Measurements from ENCODE around the gene TRAPPC1.
A peak's percentile ranks its signal among the peaks of the same experiment; 100 is the strongest.

TRAPPC1 gene

DNA sequence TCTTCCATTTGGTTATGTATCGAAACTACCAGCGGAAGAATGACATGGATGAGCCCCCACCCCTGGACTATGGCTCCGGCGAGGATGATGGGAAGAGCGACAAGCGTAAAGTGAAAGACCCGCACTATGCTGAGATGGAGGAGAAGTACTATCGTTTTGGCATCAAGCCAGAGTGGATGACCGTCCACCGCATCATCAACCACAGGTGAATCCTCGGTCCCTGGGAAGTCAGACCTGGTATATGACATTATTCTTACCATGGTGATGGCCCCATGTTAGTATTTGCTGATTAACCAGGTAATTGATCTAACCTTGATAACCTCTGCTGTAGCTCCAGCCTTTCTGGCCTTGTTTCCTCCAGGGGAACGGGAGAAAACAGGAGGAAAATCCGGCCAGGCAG lies 34.7 kb downstream of the TRAPPC1 start:
- DNase-seq = no peak

DNA sequence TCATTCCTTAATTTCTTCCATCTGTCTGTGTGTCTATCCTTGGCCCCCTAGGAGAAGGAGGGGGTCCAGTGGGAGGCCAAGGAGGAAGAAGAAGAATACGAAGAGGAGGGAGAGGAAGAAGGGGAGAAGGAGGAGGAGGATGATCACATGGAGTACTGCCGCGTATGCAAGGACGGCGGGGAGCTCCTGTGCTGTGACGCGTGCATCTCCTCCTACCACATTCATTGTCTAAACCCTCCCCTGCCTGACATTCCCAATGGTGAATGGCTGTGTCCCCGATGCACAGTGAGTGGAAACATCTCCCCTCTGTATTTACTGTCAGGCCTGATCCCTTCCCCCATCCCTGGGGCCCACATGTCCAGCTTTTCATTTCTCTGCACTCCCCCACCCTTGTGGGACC lies 36.9 kb downstream of the TRAPPC1 start:
- DNase-seq = no peak

DNA sequence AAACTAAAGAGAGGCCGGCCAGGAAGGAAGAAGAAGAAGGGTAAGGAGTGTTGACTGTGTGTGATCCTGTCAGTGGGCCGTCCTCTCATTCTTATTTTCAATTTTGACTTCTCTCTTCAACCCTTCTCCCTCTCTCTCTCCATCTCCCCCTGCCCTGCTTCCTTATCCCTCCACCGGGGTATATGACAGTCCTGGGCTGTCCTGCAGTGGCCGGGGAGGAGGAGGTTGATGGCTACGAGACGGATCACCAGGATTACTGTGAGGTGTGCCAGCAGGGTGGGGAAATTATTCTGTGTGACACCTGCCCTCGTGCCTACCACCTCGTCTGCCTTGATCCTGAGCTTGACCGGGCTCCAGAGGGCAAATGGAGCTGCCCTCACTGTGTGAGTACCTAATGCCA lies 37.5 kb downstream of the TRAPPC1 start:
- no peak for DNase-seq

DNA sequence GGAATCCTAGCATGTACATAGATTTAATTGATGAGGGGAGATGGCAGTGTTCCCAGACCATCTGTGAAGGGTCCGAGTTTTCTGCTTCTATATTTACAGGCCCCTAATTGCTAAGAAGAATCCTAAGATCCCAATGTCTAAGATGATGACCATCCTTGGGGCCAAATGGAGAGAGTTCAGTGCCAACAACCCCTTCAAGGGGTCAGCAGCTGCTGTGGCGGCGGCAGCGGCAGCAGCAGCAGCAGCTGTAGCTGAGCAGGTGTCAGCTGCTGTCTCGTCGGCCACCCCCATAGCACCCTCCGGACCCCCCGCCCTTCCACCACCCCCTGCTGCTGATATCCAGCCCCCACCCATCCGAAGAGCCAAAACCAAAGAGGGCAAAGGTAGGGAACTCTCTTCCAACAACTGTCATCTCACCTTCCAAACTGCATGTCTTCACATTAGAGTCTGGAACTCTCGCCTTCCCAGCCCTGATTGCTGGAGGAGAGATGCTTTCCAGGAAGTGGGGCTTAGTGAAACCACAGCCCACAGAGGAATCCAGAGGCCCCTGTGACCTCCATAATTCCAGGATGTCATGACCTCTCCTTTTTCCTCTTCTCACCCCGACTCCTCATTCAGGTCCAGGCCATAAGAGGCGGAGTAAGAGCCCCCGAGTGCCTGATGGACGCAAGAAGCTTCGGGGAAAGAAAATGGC lies 38.4 kb downstream of the TRAPPC1 start:
- DNase-seq = no peak

DNA sequence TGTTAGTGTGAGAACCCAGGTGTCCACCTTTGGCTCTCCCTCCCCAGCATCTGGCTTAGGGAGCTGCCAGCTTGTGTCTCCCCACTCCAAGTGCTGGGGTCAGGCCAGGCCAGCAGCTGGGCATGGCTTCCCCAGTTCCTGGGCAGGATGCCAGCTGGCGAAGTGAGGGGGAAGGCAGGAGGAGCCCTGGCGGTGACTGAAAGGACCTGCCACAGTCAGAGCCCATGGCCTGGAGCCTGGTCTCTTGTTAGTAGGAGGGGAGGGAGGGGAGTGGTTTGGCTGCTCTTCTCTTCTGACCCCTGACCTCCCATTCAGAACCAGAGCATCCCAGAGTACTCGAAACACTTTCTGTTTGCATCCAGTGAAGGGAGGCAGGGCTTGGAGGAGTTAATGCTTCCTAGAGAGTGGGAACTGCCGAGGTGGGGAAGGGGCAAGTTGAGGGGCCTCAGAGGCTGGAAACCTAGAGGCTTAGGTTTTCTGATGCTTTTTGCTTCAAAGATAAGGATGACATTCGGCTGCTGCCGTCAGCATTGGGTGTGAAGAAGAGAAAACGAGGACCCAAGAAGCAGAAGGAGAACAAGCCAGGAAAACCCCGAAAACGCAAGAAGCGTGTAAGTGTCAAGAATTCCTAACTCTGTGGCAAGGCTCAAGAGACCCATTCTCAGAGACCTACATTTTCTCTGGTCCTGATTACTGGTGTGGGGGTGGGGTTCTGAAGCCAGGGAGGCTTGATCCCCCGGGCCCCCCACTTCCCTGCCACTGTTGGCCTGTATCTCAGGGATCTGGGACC lies 42.4 kb downstream of the TRAPPC1 start:
- DNase-seq = peak; percentile 57 to 98 (median 93)

DNA sequence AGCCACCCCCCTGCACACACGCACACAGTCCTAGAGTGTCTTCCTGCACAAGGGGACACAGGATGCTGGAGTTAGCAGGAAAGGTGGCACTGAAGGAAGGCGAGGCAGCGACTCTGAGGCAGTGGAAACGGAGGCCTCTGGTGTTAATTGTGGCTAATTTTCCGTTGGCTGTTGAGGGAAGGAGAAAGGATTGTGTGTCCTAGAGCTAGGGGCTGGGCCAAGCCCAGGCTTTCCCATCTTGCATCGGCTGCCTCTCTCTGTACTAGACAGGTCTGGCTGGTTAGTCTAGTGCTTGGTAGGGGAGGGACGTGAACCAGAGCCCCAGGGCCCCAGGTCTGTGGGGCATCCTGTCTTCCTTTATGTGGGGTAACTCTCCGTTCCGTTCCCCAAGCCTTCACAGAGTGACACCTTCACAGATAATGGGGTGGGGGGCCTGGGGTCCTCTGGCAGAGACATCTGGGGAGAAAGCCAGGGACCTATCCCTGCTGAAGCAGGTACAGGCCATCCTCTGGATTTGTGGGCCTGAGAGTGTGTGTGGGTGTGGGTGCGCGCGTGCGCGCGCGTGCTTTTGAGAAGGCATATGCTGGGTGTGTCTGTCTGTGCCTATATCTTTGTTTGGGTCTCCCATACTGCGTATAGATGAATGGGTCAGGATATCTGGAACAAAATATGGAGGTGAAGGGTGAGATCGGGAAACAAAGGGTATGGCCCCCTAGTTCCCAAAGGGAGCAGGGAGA lies 43.4 kb downstream of the TRAPPC1 start, which contains the start of gene CHD3:
TSS of gene CHD3 (plus strand) at position 606 of the 737 bp plus-strand sequence. CDS start 212 bp downstream, outside the sequence.
- no peak for DNase-seq

DNA sequence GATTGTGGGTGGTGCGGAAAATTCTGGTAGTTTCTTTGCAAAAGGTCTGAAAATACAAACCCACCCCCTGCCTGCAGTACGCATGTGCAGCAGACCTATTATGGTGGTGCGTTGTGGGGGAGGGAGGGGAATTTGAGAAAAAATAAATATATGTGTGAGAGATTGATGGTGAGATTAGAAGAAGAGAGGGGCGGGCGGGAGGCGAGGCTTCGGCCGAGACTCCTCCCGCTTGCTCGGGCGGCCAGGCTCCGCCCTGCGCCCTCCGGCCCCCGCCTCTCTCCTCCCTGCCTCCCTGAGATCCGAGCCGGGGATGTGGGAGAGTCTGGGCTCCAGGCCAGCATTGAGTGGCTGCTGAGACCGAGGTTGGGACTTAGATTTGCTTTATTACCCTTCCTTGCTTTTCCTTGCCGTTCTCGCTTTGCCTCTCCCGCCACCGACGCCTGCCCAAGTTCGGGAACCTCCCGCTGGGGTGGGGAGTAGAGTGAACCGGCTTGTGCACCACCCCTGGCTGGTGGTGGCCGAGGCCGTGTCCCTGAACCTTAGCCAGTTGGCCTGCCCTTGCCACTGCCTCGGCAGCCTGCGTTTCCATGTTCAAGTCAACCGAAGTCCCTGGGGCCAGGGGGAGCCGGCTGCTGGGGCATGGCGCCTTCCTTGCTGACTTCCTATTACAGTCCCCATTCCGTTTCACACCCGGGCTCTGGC lies 44.1 kb downstream of the TRAPPC1 start:
- DNase-seq = peak in 13 of 14 donors; percentile 45 to 88 (median 77)

DNA sequence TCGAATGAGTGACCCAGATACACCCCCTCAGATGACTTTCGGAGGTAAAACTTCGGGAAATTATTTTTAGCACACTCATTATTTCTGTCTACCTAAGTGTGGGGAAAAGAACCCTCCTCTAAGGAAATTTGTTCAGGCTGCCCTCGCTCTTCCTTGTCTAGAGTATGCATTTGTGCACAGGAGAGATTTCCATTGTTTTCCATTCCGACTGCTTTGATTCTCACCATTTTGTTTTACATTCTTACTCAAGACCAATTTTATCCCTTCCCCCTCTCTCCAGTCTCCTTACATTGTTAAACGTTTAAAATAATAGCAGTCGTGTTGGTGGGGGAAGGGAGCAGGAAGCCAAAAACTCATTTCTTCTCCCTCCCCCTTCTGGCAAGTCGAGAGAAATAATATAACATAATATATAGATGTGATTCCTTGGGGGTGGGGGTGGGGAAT lies 44.7 kb downstream of the TRAPPC1 start:
- no peak for DNase-seq

DNA sequence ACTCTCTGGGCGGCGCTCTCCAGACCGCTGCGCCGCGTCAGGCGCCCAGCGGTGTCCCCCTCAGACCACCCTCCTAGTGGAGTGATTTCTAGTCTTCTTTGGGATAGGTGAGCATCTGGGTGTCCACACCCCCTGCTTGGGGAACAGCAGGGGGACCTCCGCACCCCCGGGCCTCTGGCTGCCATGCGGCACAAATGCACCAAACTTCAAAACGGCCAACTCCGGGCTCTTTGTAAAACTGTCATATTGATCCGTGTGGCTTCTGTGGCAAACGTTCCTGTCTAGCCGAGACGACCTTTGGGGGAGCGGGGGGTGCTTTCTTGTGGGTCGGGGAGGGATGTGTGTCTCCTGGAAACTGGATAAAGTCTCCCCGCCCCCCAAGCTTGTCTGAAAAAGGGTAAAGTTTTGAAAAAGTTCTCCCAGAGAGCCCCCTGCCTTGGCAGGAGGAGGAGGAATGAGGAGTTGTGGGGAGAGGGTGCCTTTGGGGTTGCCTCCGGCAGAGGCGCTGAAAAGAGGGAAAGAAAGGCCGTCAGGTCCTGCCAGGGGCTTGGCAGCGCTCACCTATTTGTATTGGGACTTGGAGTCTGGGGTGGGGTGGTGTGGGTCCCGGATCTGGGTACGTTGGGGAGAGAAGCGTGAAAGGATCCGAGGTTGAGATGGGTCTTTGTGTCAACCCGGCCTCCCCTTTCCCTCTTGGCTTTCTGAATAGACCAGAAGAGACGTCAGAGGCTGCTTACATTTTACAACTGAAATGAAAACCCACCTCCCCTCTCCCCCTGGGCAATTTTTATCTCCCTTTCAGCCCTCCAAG lies 45.3 kb downstream of the TRAPPC1 start:
- peak in 4 of 14 donors; percentile 13 to 40 (median 24) for DNase-seq

DNA sequence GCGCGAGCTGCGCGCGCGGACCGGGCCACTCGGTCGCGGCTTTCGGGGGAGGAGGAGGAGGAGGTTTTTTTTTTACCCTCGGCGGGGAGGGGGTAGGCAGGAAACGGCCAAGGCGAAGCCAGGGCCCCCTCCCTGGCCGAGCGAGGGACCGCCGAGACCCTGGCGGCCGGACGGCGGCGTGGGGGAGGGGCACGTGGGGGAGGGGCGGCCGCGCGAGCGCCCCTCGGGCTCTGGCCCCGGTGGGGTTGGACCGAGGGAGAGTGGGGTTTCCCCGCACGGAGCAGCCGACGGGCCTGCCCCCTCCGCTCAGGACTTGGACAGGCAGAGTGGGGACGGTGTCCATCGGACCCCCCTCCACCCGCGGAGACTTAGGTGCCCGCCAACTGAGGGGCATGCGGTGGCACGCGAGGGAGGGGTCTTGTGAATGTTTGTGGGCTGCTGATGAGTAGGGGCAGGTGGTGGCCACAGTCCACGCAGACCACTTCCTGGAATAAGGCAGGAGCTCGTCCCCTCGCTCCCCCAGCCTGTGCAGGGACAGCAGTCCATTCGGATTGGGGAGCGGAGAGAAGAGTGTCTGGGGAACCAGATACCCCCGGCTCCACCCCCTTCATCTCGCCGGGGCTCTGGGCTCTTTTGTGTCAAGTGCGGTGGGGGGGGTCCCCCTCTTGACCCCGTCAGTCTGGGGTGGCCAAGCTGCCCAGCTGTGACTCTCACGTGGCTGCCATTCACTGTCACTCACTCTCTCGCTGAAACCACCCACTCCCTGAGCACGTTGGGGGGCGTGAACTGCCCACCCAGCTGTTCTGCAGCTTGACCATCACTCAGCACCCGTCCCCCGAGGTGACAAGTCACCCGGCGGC lies 46.1 kb downstream of the TRAPPC1 start:
- peak in 4 of 14 donors; percentile 24 to 48 (median 36) for DNase-seq

DNA sequence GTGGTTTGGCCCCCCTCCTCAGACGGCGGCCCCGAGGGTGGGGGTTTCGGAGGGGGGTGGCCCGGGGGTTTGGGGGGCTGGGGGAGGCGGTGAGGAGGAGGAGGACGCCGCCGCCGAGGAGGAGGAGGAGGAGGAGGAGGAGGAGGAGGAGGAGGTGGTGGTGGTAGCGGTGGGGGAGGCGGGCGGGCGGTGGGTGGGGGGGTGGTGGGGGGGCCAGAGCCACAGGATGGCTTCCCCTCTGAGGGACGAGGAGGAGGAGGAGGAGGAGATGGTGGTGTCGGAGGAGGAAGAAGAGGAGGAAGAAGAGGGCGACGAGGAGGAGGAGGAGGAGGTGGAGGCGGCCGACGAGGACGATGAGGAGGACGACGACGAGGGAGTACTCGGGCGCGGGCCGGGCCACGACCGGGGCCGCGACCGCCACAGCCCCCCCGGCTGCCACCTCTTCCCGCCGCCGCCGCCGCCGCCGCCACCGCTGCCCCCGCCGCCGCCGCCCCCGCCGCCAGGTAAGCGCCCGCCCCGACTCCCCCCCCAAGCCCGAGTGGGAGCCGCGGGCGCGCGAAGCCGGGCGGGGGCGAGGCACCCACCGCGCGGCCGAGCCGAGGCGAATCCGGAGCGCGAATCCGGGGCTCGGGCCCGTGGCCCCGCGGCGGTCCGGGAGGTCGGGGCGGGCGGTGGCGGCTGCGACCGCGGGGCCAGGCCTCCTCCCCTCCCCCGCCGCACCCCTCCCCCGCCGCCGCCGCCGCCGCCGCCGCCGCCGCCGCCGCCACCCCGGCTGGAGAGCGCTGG lies 47.0 kb downstream of the TRAPPC1 start:
- DNase-seq = no peak

DNA sequence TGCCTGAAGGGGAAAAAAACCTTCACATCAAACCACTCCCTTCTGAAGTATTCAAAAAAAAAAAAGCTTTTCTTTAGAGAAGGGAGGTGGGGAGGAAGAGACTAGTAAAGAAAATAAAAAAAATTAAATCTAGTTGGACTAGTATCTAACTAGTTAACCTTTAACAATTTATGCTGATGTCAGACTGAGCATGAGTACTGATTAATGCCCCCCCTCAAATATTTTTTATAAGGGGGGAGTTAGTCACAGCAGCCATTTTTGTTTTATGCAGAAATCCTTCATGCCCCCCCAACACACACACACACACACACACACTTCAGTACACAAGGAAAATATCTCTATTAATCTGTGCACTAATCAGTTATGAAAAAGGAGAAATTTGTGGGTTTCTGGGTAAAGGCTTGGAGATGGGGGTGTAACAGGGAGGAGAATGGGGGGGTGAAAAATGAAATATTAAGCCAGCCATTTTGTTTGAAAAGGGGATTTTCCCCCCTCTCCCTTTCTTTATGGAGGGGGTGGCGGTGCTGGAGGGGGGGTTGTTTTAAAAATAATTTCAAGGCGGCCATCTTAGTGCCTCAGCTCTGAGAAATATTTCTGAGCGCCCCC lies 47.9 kb downstream of the TRAPPC1 start:
- DNase-seq = no peak

DNA sequence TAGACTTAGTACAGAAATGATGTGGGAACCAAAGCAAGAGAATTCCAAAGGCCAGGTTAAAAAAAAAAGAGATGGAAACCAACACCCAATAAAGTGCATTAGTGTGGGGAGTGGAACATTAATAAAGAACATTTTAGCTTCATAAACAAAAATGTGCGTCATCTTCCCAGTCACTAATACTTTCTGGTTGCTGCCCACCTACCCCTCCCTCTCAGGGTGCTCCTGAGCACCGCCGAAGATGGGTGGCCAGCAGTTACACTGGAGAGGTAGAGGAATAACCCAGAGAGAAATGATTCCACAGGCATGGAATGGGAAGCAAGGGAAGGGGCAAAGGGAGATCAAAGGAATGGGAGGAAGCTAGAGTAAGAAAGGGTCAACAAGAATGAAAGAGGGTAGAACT lies 49.1 kb downstream of the TRAPPC1 start:
- DNase-seq = no peak

DNA sequence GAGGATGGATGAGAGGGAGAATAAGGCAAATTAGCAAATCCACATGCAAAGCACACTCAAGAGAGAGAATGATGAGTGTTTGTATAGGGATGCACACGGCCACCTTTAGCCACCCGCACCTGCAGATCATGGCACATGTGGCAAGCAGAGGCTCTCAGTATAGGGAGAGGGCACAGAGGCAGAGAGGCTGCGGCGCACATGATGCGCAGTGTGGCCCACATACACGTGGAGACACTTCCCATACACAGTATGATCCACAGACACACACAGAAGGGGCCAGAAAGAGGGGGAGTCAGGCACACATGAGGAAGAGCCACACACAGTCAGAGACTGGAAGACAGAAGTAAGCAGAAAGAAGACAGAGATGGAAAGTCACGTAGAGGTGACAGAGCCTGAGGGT lies 49.7 kb downstream of the TRAPPC1 start:
- DNase-seq = no peak

DNA sequence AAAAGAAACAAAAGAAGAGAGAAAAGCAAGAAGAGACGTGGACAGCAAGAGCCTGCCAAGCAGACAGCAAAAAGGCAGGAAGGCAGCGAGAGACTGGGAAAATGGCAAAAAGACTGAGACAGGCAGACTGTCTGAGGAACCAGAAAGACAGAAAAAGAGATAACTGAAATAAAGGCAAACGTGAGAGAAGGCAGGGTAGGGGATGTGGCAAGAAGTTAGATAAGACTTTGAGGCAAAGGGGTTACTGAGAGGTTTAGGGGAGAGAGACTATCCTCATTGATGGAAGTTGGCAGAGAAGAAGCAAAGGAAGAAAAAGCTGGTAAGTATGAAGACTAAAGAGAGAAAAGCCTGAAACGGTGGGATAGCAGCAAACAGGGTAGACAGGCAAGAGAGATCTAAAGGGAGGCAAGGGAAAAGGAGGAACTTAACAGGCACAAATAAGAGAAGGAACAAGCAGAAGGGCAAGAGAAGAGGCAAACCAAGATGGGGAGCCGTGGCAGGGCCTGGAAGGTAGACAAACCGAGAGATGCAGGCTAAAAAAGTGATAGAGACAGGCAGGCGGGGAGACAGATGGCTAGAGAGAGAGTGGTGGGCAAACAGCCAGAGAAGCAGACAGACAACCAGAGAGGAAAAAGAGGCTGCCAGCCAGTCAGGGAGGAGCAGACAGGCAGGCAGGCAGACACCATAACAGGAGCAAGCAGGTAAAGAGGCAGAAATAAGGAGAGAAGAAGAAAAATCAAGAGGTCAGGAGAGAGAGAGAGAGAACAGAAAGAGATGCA lies 50.3 kb downstream of the TRAPPC1 start:
- DNase-seq = peak in 2 of 14 donors; percentile 16 to 93
